Right atrium auricular region (tissue), 2 donors: Measurements from ENCODE around the gene ZMIZ1. TPM values are rescaled to one million over a fixed set of nuclear protein-coding genes. Genes with fewer than 3 reads are reported as not detected.

Experiments
- DNase-seq: peaks from one replicate; pipeline ENCODE4 v3.0.0-alpha.2; 2019; ENCODE audit warnings: low spot score
- H3K27ac ChIP-seq, 2 donors: fragments of 200-600 bp; sonication (generic); 1 replicate in 1 of 2; 2 replicates in 1 of 2; pipeline ENCODE4 v1.5.1; 2016 to 2019
- H3K27me3 ChIP-seq, 2 donors: fragments of 200-600 bp; sonication (generic); one replicate each; pipeline versions ENCODE4 v1.5.1 to v1.6.0; 2017 to 2019
- H3K36me3 ChIP-seq: fragments of 200-600 bp; sonication (generic); one replicate; pipeline ENCODE4 v1.5.1; 2016
- H3K4me1 ChIP-seq, 2 donors: fragments of 200-600 bp; sonication (generic); one replicate each; pipeline versions ENCODE4 v1.5.1 to v1.6.0; 2017 to 2019
- H3K4me3 ChIP-seq, 2 donors: fragments of 200-600 bp; sonication (generic); 1 replicate in 1 of 2; 2 replicates in 1 of 2; pipeline ENCODE4 v1.5.1; 2017 to 2019; ENCODE audit warnings: mild to moderate bottlenecking in 1 of 2, moderate library complexity in 1 of 2
- H3K9me3 ChIP-seq, 2 donors: fragments of 200-600 bp; sonication (generic); one replicate each; pipeline ENCODE4 v1.5.1; 2019
- CTCF ChIP-seq, 2 donors: fragments of 200-600 bp; sonication (generic); IDR thresholded peaks; one replicate each; pipeline ENCODE4 v1.5.1; 2019; ENCODE audit warnings: antibody characterized with exemption in 2 of 2
- total RNA-seq, 2 donors: library from RNA; depleted of rRNA; stranded (reverse); fragments of >200 nt; gene quantifications; one replicate each; pipeline ENCODE4 v1.1.0, GENCODE V29; 2016

ZMIZ1 gene
- total RNA-seq, 2 donors from 2014 or later: 59.3 to 71.0 TPM

- peaks cover 0 to 96% of the 10 kb centered on the region in 2 donors for H3K4me1 ChIP-seq
Measured at GRCh38 chr10:79127151-79127961, 58.6 kb downstream of the ZMIZ1 start.

GRCh38 chr10:79128241-79128922 is 59.6 kb downstream of the ZMIZ1 start:
- peak overlapping the region; percentile 93 to 98 for H3K27ac ChIP-seq
- H3K9me3 ChIP-seq: no peaks in the 10 kb centered on the region
- H3K27me3 ChIP-seq: no peaks in the 10 kb centered on the region
- no peak for TF ChIP-seq CTCF (IDR thresholded peaks at IDR 0.05)
- peaks cover 2 to 96% of the 10 kb centered on the region in 2 donors for H3K4me1 ChIP-seq
- DNase-seq: no peak
- H3K4me3 ChIP-seq: no peak overlapping the region
- peaks cover 37% of the 10 kb centered on the region for H3K36me3 ChIP-seq

More at GRCh38 chr10:79127151-79127961, 58.6 kb downstream of the ZMIZ1 start:
- Histone ChIP-seq H3K27me3 (no peaks in the 10 kb centered on the region), H3K27ac (peak overlapping the region; percentile 93 to 98), H3K36me3 (peaks cover 42% of the 10 kb centered on the region), H3K9me3 (no peaks in the 10 kb centered on the region), H3K4me3 (no peak overlapping the region)
- peak; percentile 90 for DNase-seq
- TF ChIP-seq CTCF (IDR thresholded peaks at IDR 0.05): no peak

- Histone ChIP-seq H3K4me3 (no peak overlapping the region), H3K9me3 (no peaks in the 10 kb centered on the region), H3K36me3 (peaks cover 32% of the 10 kb centered on the region), H3K27ac (peak overlapping the region; percentile 93 to 98), H3K27me3 (no peaks in the 10 kb centered on the region), H3K4me1 (peaks cover 5 to 96% of the 10 kb centered on the region in 2 donors)
- DNase-seq: no peak
- no peak for TF ChIP-seq CTCF (IDR thresholded peaks at IDR 0.05)
Measured at GRCh38 chr10:79128923-79129305, 60.1 kb downstream of the ZMIZ1 start.

GRCh38 chr10:79129361-79129997 is 60.7 kb downstream of the ZMIZ1 start:
- H3K27ac ChIP-seq: peak overlapping the region; percentile 93 to 98
- TF ChIP-seq CTCF (IDR thresholded peaks at IDR 0.05): no peak
- H3K4me3 ChIP-seq: no peak overlapping the region
- no peaks in the 10 kb centered on the region for H3K27me3 ChIP-seq
- peaks cover 26% of the 10 kb centered on the region for H3K36me3 ChIP-seq
- no peaks in the 10 kb centered on the region for H3K9me3 ChIP-seq
- H3K4me1 ChIP-seq: peaks cover 5 to 99% of the 10 kb centered on the region in 2 donors
- DNase-seq: no peak

GRCh38 chr10:79130255-79130654 is 61.5 kb downstream of the ZMIZ1 start:
- H3K4me1 ChIP-seq: peaks cover 5 to 99% of the 10 kb centered on the region in 2 donors
- H3K27ac ChIP-seq: peak overlapping the region; percentile 93 to 98
- DNase-seq: no peak
- TF ChIP-seq CTCF (IDR thresholded peaks at IDR 0.05): no peak
- H3K4me3 ChIP-seq: no peak overlapping the region
- no peaks in the 10 kb centered on the region for H3K27me3 ChIP-seq
- no peaks in the 10 kb centered on the region for H3K9me3 ChIP-seq
- peaks cover 18% of the 10 kb centered on the region for H3K36me3 ChIP-seq
